K562 (cell line): ENCODE data around the gene SYT13. TPM values are rescaled to one million over a fixed set of nuclear protein-coding genes. Genes with fewer than 3 reads are reported as not detected.

Experiments
- ATAC-seq: fragments of 200-7000 bp; cut with Tn5 transposase; 3 replicates; pipeline ENCODE4 v1.9.1; 2020; ENCODE audit warnings: moderate library complexity
- BruUV-seq: library from RNA; stranded (reverse); fragments of 400-500 nt; replicated peaks from 2 replicates; lab custom pipeline; 2021; lab: Mats Ljungman, UMichigan
- CTCF ChIA-PET: fragments of 300-600 bp; formaldehyde crosslinking; extraction: SDS; loops from one replicate; lab custom pipeline; 2021; ENCODE audit warnings: low intra/inter-chr PET ratio; lab: Yijun Ruan, JAX
- POLR2A ChIA-PET: fragments of 300-600, 350-650 bp; sonication (Branson Sonifier 250); formaldehyde crosslinking; extraction: SDS; loops from one replicate; lab custom pipeline; 2021; ENCODE audit warnings: antibody characterized with exemption, inconsistent platforms; lab: Yijun Ruan, JAX
- DNase-seq, 4 experiments: peaks; one replicate each; pipeline versions ENCODE4 v3.0.0 to v3.0.0-alpha.2; 2011 to 2018; ENCODE audit warnings: low spot score in 3 of 4, mixed read lengths in 3 of 4; ENCODE audit errors: extremely low read depth in 1 of 4
- FAIRE-seq: peaks from 2 replicates; lab custom pipeline; 2011; peaks lifted over from hg19 to GRCh38; lab: Jason Lieb, UNC
- H2AFZ ChIP-seq: 2 replicates; pipeline ENCODE4 v1.6.0; 2011; ENCODE audit warnings: low read depth, low read length, control low read depth, inconsistent platforms
- H3K27ac ChIP-seq: fragments of 200-600 bp; 3 replicates; pipeline ENCODE4 v1.8.0; 2011; ENCODE audit warnings: low read depth, mild to moderate bottlenecking, control low read depth, inconsistent platforms, low read length, moderate library complexity, mixed read lengths; ENCODE audit errors: extremely low read depth
- H3K27me3 ChIP-seq, 2 experiments: fragments of 300-600 bp in 1 of 2; 2 replicates in 1 of 2; 3 replicates in 1 of 2; pipeline versions ENCODE4 v1.6.0 to v1.8.0; 2011; ENCODE audit warnings: inconsistent platforms in 2 of 2, low read length in 2 of 2, mild to moderate bottlenecking in 1 of 2, mixed read lengths in 1 of 2, moderate library complexity in 1 of 2; ENCODE audit not compliant: control insufficient read depth in 2 of 2, insufficient read depth in 2 of 2
- H3K36me3 ChIP-seq: fragments of 300-600 bp; 3 replicates; pipeline ENCODE4 v1.8.0; 2011; ENCODE audit warnings: mild to moderate bottlenecking, low read length, inconsistent platforms; ENCODE audit not compliant: control insufficient read depth, insufficient read depth
- H3K4me1 ChIP-seq, 2 experiments: fragments of 200-600 bp in 1 of 2; replicated peaks in 1 of 2; 2 replicates in 1 of 2; 3 replicates in 1 of 2; pipeline versions ENCODE4 v1.5.1 to v1.8.0; 2011; ENCODE audit warnings: inconsistent platforms in 2 of 2, low read length in 2 of 2, mild to moderate bottlenecking in 1 of 2, mixed read lengths in 1 of 2, moderate library complexity in 1 of 2; ENCODE audit not compliant: control insufficient read depth in 2 of 2, insufficient read depth in 2 of 2
- H3K4me2 ChIP-seq: 2 replicates; pipeline ENCODE4 v1.6.1; 2011; ENCODE audit warnings: low read length, control low read depth, inconsistent platforms, mixed read lengths; ENCODE audit not compliant: insufficient read depth
- H3K4me3 ChIP-seq: fragments of 200-600 bp; sonication (generic), shearing (Covaris generic); 2 replicates; pipeline ENCODE4 v1.5.1; 2016; ENCODE audit warnings: control low read depth, inconsistent platforms
- H3K79me2 ChIP-seq: fragments of 200-600 bp; 3 replicates; pipeline ENCODE4 v1.8.0; 2011; ENCODE audit warnings: low read length, inconsistent platforms; ENCODE audit not compliant: control insufficient read depth, insufficient read depth
- H3K9ac ChIP-seq, 2 experiments: 2 replicates each; pipeline versions ENCODE4 v1.6.0 to v1.6.1; 2011; ENCODE audit warnings: low read depth in 2 of 2, low read length in 2 of 2, control low read depth in 1 of 2, inconsistent platforms in 1 of 2, mild to moderate bottlenecking in 1 of 2, mixed read lengths in 1 of 2; ENCODE audit not compliant: insufficient read depth in 1 of 2
- H3K9me1 ChIP-seq: one replicate; pipeline ENCODE4 v1.6.0; 2011; ENCODE audit warnings: inconsistent platforms, mild to moderate bottlenecking, low read length, moderate library complexity; ENCODE audit not compliant: control insufficient read depth, insufficient read depth
- H3K9me3 ChIP-seq: replicated peaks from 2 replicates; pipeline ENCODE4 v1.5.1; 2011; ENCODE audit warnings: low read depth, low read length, inconsistent platforms; ENCODE audit not compliant: control insufficient read depth, insufficient read depth
- H4K20me1 ChIP-seq: replicated peaks from 2 replicates; pipeline ENCODE4 v1.6.1; 2011; ENCODE audit warnings: low read length, inconsistent platforms, mixed read lengths; ENCODE audit not compliant: control insufficient read depth, insufficient read depth
- CBX2 ChIP-seq: fragments of 200-600 bp; sonication (generic); IDR thresholded peaks from one replicate; pipeline ENCODE4 v1.6.1; 2012; ENCODE audit warnings: mild to moderate bottlenecking, low read length, inconsistent platforms; ENCODE audit not compliant: insufficient read depth, poor library complexity, severe bottlenecking
- CREM ChIP-seq: IDR thresholded peaks from 2 replicates; pipeline ENCODE4 v1.6.1; 2014; ENCODE audit warnings: antibody characterized with exemption, low read depth
- DNMT1 ChIP-seq: fragments of 450-650 bp; IDR thresholded peaks from 2 replicates; pipeline ENCODE4 v1.6.1; 2016; ENCODE audit warnings: antibody characterized with exemption, mild to moderate bottlenecking
- ELF4 ChIP-seq: fragments of 450-650 bp; formaldehyde crosslinking; IDR thresholded peaks from 2 replicates; pipeline ENCODE4 v1.4.0; 2022; ENCODE audit warnings: missing genetic modification characterization
- EP400 ChIP-seq: fragments of 450-650 bp; IDR thresholded peaks from 2 replicates; pipeline ENCODE4 v1.6.1; 2017; ENCODE audit warnings: antibody characterized with exemption, mild to moderate bottlenecking, moderate library complexity
- FOXA3 ChIP-seq, 2 experiments: fragments of 450-650 bp in 1 of 2; sonication (generic) in 1 of 2; formaldehyde crosslinking; IDR thresholded peaks in 1 of 2; conservative IDR thresholded peaks in 1 of 2; 2 replicates each; pipeline versions ENCODE4 v1.4.0 to v1.8.0; 2020 to 2022; ENCODE audit warnings: mild to moderate bottlenecking in 2 of 2, missing genetic modification reagents in 1 of 2
- FOXJ2 ChIP-seq: fragments of 200-800 bp; sonication (Bioruptor generic); IDR thresholded peaks from 2 replicates; pipeline ENCODE4 v1.6.1; 2016; ENCODE audit warnings: missing genetic modification characterization, missing compliant biosample characterization
- GTF2F1 ChIP-seq: IDR thresholded peaks from 2 replicates; pipeline ENCODE4 v1.6.1; 2011; ENCODE audit warnings: low read depth, low read length, improper control_type of control experiment
- HIVEP1 ChIP-seq: fragments of 250-450 bp; sonication (Bioruptor Pico); IDR thresholded peaks from 2 replicates; pipeline ENCODE4 v1.4.0; 2020; ENCODE audit warnings: mild to moderate bottlenecking
- HMGN3 ChIP-seq: IDR thresholded peaks from 2 replicates; pipeline ENCODE4 v1.6.1; 2011; ENCODE audit warnings: borderline replicate concordance, low read depth, mild to moderate bottlenecking, mixed read lengths, low read length; ENCODE audit not compliant: insufficient read length; ENCODE audit errors: extremely low read depth
- MEF2A ChIP-seq: IDR thresholded peaks from 2 replicates; pipeline ENCODE4 v1.6.1; 2011; ENCODE audit warnings: low read depth, mild to moderate bottlenecking, low read length, moderate library complexity; ENCODE audit not compliant: control insufficient read depth
- NR4A1 ChIP-seq, 2 experiments: fragments of 250-450 bp in 1 of 2; fragments of 450-650 bp in 1 of 2; sonication (Bioruptor Pico) in 1 of 2; IDR thresholded peaks; 2 replicates each; pipeline versions ENCODE4 v1.4.0 to v1.6.1; 2016 to 2020; ENCODE audit warnings: mild to moderate bottlenecking in 2 of 2, missing compliant biosample characterization in 1 of 2, missing genetic modification characterization in 1 of 2, moderate library complexity in 1 of 2
- PHF21A ChIP-seq: fragments of 450-650 bp; IDR thresholded peaks from 2 replicates; pipeline ENCODE4 v1.6.1; 2017; ENCODE audit warnings: low read depth, borderline replicate concordance
- POLR3A ChIP-seq: IDR thresholded peaks from 2 replicates; pipeline ENCODE4 v1.6.1; 2011; ENCODE audit warnings: borderline replicate concordance, mild to moderate bottlenecking, moderate library complexity; ENCODE audit not compliant: insufficient read length, insufficient read depth; ENCODE audit errors: extremely low read depth
- PRMT5 ChIP-seq: sonication (generic); formaldehyde crosslinking; IDR thresholded peaks from 2 replicates; pipeline ENCODE4 v1.5.0; 2020; ENCODE audit warnings: missing genetic modification reagents
- SMC3 ChIP-seq: conservative IDR thresholded peaks from 2 replicates; pipeline ENCODE4 v1.6.1; 2011; ENCODE audit warnings: low read depth, low read length, improper control_type of control experiment; ENCODE audit not compliant: insufficient read depth
- WGBS: fragments of 100-300 bp; shearing (Covaris generic); methylation state at CpG from one replicate; pipeline ENCODE4 v1.1.6; 2016; ENCODE audit warnings: low coverage, mixed read lengths; ENCODE audit not compliant: insufficient coverage; ENCODE audit errors: missing lambda C conversion rate; 5-methylcytosine and 5-hydroxymethylcytosine counted together
- in situ Hi-C: fragments of 300-500 bp; cut with MboI; formaldehyde crosslinking; loops from 4 replicates; pipeline ENCODE4 v1.15.0; 2018; ENCODE audit warnings: inconsistent platforms, mixed read lengths
- intact Hi-C: fragments of 100-400 bp; cut with micrococcal nuclease; formaldehyde crosslinking; loops from 2 replicates; pipeline ENCODE4 v1.14.2; 2022
- polyA plus RNA-seq, 8 experiments: library from polyadenylated mRNA; depleted of rRNA in 4 of 8; stranded (reverse) in 5 of 8; unstranded in 3 of 8; fragments of >200 nt; fragmentation: Nextera tagmentation in 2 of 8; fragmentation: Illumina TruSeq in 1 of 8; extraction: Ambion mirVana in 2 of 8; extraction: Trizol in 1 of 8; gene quantifications; 2 replicates each; pipeline versions ENCODE4 v1.2.1 to v1.2.3, GENCODE V29; 2011 to 2014; ENCODE audit warnings: inconsistent platforms in 1 of 8, missing spikeins in 1 of 8
- total RNA-seq, 7 experiments: library from RNA; depleted of rRNA in 6 of 7; stranded (reverse); fragments of >200 nt in 6 of 7; fragmentation: Illumina TruSeq in 2 of 7; extraction: Trizol in 2 of 7; gene quantifications; 2 replicates each; pipeline versions ENCODE4 v1.2.1 to v1.2.3, GENCODE V29; 2011 to 2021; ENCODE audit warnings: low replicate concordance in 1 of 7
- TF ChIP-seq, protein P1 (sequence below): fragments of 450-650 bp; IDR thresholded peaks from 2 replicates; pipeline ENCODE4 v1.6.1; 2016; ENCODE audit warnings: antibody characterized with exemption
- TF ChIP-seq, protein P2 (sequence below): fragments of 250-450 bp; sonication (Bioruptor Pico); IDR thresholded peaks from 2 replicates; pipeline ENCODE4 v1.5.0; 2020; ENCODE audit warnings: mild to moderate bottlenecking
- TF ChIP-seq, protein P3 (sequence below): fragments of 250-450 bp; sonication (Bioruptor Pico); IDR thresholded peaks from 2 replicates; pipeline ENCODE4 v1.8.0; 2021; ENCODE audit warnings: moderate library complexity, mild to moderate bottlenecking, inconsistent platforms

Gene SYT13
- total and polyA plus RNA-seq, 9 of the 15 experiments (the other 6 are each of a cell fraction or from before 2014, with no cell fraction given): under 0.01 to 0.13 (median 0.08) TPM; not detected in 2

DNA sequence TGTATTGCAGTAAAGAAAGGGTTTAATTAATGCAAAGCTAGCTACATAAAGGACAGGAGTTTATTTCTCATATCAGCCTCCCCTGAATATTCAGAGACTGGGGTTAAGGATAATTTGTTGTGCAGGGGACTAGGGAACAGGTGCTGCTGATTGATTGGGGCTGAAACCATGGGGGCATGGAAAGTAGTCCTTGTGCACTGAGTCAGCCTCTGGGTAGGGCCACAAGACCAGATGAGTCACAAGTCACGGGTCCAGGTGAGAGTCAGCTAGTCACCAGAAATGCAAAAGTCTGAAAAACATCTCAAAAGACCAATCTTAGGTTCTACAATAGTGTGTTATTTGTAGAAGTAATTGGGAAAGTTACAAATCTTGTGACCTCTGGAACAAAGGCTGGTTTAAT is 32.9 kb upstream of the SYT13 start:
- DNase-seq: no peak
- CTCF ChIA-PET: no interaction called here
- H3K4me3 ChIP-seq: no peak overlapping the region
- H3K27me3 ChIP-seq: no peaks in the 10 kb centered on the region; a peak in 2 of 5 replicates
- no peak overlapping the region for H3K4me2 ChIP-seq
- in situ Hi-C loops (no loop called here), intact Hi-C loops (no loop called here)
- no peak overlapping the region for H3K27ac ChIP-seq
- H3K9me3 ChIP-seq: no peaks in the 10 kb centered on the region
- no TSS peak for BruUV-seq
- H3K4me1 ChIP-seq: no peaks in the 10 kb centered on the region
- H3K36me3 ChIP-seq: no peaks in the 10 kb centered on the region
- H2AFZ ChIP-seq: no peak overlapping the region
- WGBS: 0% methylated on average over 1 of the region's 1 CpG
- TF ChIP-seq ELF4 (CRISPR knock-in tag) (no peak), NR4A1 (CRISPR knock-in tag; IDR thresholded peaks at IDR 0.05) (no peak), NR4A1 (tag; IDR thresholded peaks at IDR 0.05) (no peak), DNMT1 (no peak), SMC3 (no peak), HMGN3 (no peak), FOXA3 (CRISPR knock-in tag; conservative IDR thresholded peaks at IDR 0.05 in 1 of 2, IDR thresholded peaks at IDR 0.05 in 1 of 2) (no peak), EP400 (no peak), POLR3A (no peak), CREM (no peak), HIVEP1 (no peak), MEF2A (no peak), PRMT5 (CRISPR knock-in tag) (no peak), CBX2 (no peak), FOXJ2 (tag) (no peak), GTF2F1 (no peak), PHF21A (no peak)
- TF ChIP-seq, protein P1, sequence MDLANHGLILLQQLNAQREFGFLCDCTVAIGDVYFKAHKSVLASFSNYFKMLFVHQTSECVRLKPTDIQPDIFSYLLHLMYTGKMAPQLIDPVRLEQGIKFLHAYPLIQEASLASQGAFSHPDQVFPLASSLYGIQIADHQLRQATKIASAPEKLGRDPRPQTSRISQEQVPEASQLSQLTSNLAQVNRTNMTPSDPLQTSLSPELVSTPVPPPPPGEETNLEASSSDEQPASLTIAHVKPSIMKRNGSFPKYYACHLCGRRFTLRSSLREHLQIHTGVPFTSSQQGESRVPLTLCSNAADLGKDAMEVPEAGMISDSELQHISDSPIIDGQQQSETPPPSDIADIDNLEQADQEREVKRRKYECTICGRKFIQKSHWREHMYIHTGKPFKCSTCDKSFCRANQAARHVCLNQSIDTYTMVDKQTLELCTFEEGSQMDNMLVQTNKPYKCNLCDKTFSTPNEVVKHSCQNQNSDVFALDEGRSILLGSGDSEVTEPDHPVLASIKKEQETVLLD: no peak
- TF ChIP-seq, protein P2, sequence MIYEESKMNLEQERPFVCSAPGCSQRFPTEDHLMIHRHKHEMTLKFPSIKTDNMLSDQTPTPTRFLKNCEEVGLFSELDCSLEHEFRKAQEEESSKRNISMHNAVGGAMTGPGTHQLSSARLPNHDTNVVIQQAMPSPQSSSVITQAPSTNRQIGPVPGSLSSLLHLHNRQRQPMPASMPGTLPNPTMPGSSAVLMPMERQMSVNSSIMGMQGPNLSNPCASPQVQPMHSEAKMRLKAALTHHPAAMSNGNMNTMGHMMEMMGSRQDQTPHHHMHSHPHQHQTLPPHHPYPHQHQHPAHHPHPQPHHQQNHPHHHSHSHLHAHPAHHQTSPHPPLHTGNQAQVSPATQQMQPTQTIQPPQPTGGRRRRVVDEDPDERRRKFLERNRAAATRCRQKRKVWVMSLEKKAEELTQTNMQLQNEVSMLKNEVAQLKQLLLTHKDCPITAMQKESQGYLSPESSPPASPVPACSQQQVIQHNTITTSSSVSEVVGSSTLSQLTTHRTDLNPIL (CRISPR knock-in tag): no peak
- TF ChIP-seq, protein P3, sequence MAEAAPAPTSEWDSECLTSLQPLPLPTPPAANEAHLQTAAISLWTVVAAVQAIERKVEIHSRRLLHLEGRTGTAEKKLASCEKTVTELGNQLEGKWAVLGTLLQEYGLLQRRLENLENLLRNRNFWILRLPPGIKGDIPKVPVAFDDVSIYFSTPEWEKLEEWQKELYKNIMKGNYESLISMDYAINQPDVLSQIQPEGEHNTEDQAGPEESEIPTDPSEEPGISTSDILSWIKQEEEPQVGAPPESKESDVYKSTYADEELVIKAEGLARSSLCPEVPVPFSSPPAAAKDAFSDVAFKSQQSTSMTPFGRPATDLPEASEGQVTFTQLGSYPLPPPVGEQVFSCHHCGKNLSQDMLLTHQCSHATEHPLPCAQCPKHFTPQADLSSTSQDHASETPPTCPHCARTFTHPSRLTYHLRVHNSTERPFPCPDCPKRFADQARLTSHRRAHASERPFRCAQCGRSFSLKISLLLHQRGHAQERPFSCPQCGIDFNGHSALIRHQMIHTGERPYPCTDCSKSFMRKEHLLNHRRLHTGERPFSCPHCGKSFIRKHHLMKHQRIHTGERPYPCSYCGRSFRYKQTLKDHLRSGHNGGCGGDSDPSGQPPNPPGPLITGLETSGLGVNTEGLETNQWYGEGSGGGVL: no peak
- H4K20me1 ChIP-seq: no peaks in the 10 kb centered on the region
- no peaks in the 10 kb centered on the region for H3K79me2 ChIP-seq
- POLR2A ChIA-PET: interaction anchor here (0.8 kb wide), 1 partner anchor 314 kb away, joined by 4 read pairs; no protein-coding TSS in a partner anchor
- no peak for ATAC-seq
- no peak overlapping the region for H3K9ac ChIP-seq
- H3K9me1 ChIP-seq: no peaks in the 10 kb centered on the region
- no peak for FAIRE-seq
